GM12878 (cell line): ENCODE measurements around the gene VWA3B. TPM values are rescaled to one million over a fixed set of nuclear protein-coding genes. Genes with fewer than 3 reads are reported as not detected.

Experiments used
- FOXK2 ChIP-seq: fragments of 450-650 bp; IDR thresholded peaks from 2 replicates; pipeline ENCODE4 v1.6.1; 2017; ENCODE audit warnings: mild to moderate bottlenecking, moderate library complexity
- MEF2B ChIP-seq: fragments of 450-650 bp; IDR thresholded peaks from 2 replicates; pipeline ENCODE4 v1.6.1; 2018; ENCODE audit warnings: mild to moderate bottlenecking, moderate library complexity; ENCODE audit not compliant: partially characterized antibody, poor library complexity, severe bottlenecking
- MYB ChIP-seq: fragments of 150-350 bp; IDR thresholded peaks from 2 replicates; pipeline ENCODE4 v1.6.1; 2014; ENCODE audit warnings: mild to moderate bottlenecking, low read depth, low read length, borderline replicate concordance
- NFYB ChIP-seq: IDR thresholded peaks from 2 replicates; pipeline ENCODE4 v1.6.1; 2011; ENCODE audit warnings: low read depth, mild to moderate bottlenecking, low read length, improper control_type of control experiment, moderate library complexity; ENCODE audit not compliant: insufficient read depth
- REST ChIP-seq: IDR thresholded peaks from 2 replicates; pipeline ENCODE4 v1.6.1; 2012; ENCODE audit warnings: mild to moderate bottlenecking, low read depth, low read length
- TBL1XR1 ChIP-seq: IDR thresholded peaks from 2 replicates; pipeline ENCODE4 v1.6.1; 2012; ENCODE audit warnings: low read depth, low read length, improper control_type of control experiment
- YY1 ChIP-seq: IDR thresholded peaks from 2 replicates; pipeline ENCODE4 v1.6.1; 2011; ENCODE audit warnings: low read depth, mild to moderate bottlenecking, low read length
- ZBTB40 ChIP-seq: fragments of 450-650 bp; IDR thresholded peaks from 2 replicates; pipeline ENCODE4 v1.6.1; 2016; ENCODE audit warnings: mild to moderate bottlenecking, moderate library complexity, borderline replicate concordance
- ZNF622 ChIP-seq: fragments of 450-650 bp; IDR thresholded peaks from 2 replicates; pipeline ENCODE4 v1.6.1; 2017; ENCODE audit warnings: mild to moderate bottlenecking, inconsistent platforms
- polyA plus RNA-seq, 11 experiments: library from polyadenylated mRNA; depleted of rRNA in 4 of 11; unstranded in 6 of 11; stranded (reverse) in 5 of 11; fragments of >200 nt; fragmentation: Nextera tagmentation in 4 of 11; fragmentation: Illumina TruSeq in 1 of 11; extraction: Ambion mirVana in 4 of 11; extraction: Trizol in 1 of 11; gene quantifications; 1 replicate in 1 of 11; 2 replicates in 10 of 11; pipeline versions ENCODE4 v1.2.1 to v1.2.3, GENCODE V29; 2011 to 2016; ENCODE audit warnings: inconsistent platforms in 2 of 11, missing spikeins in 2 of 11, low read depth in 1 of 11
- total RNA-seq, 4 experiments: library from RNA; depleted of rRNA in 3 of 4; stranded (reverse); fragments of >200 nt in 3 of 4; fragmentation: Illumina TruSeq in 1 of 4; extraction: Trizol in 1 of 4; gene quantifications; 2 replicates each; pipeline versions ENCODE4 v1.2.1 to v1.2.3, GENCODE V29; 2013 to 2021

Gene VWA3B
- total and polyA plus RNA-seq, 10 of the 15 experiments (the other 5 are each of a cell fraction or from before 2014, with no cell fraction given): 0.04 to 0.86 (median 0.19) TPM; not detected in 4

- TF ChIP-seq MEF2B (no peak), TBL1XR1 (no peak), REST (no peak), FOXK2 (no peak), MYB (no peak), ZBTB40 (no peak), YY1 (no peak), ZNF622 (no peak), NFYB (no peak)
These were observed 132.2 kb downstream of the VWA3B start (continued) for GRCh38 chr2:98219152-98219551.
